H1 (cell line): ENCODE results near the gene TK2. TPM values are rescaled to one million over a fixed set of nuclear protein-coding genes. Genes with fewer than 3 reads are reported as not detected.

Source experiments
- CTCF ChIA-PET: fragments of 300-600 bp; sonication (Branson Sonifier 250); formaldehyde crosslinking; loops from one replicate; lab custom pipeline; 2021; ENCODE audit not compliant: partially characterized antibody; lab: Charles Lee
- POLR2A ChIA-PET: fragments of 300-600 bp; sonication (Branson Sonifier 250); formaldehyde crosslinking; loops from one replicate; lab custom pipeline; 2021; ENCODE audit warnings: inconsistent platforms; ENCODE audit not compliant: partially characterized antibody; lab: Charles Lee
- DNase-seq, 2 experiments: peaks; one replicate each; pipeline versions ENCODE4 v3.0.0 to v3.0.0-alpha.2; 2010 to 2022; ENCODE audit warnings: low spot score in 2 of 2, low read depth in 1 of 2, mixed read lengths in 1 of 2
- FAIRE-seq: peaks from 2 replicates; lab custom pipeline; 2011; peaks lifted over from hg19 to GRCh38; lab: Jason Lieb, UNC
- H2AFZ ChIP-seq: 2 replicates; pipeline ENCODE4 v1.8.1; 2012; ENCODE audit warnings: low read length, inconsistent platforms
- H2AK5ac ChIP-seq: 2 replicates; pipeline ENCODE4 v1.6.1; 2013; ENCODE audit warnings: low read depth, low read length
- H2BK120ac ChIP-seq: replicated peaks from 2 replicates; pipeline ENCODE3; 2013; ENCODE audit warnings: low read depth, low read length, inconsistent platforms
- H2BK12ac ChIP-seq: 2 replicates; pipeline ENCODE4 v1.6.1; 2013; ENCODE audit warnings: low read depth, low read length
- H2BK15ac ChIP-seq: 2 replicates; pipeline ENCODE4 v1.6.1; 2013; ENCODE audit warnings: low read length
- H2BK20ac ChIP-seq: 2 replicates; pipeline ENCODE4 v1.6.1; 2013; ENCODE audit warnings: low read length
- H2BK5ac ChIP-seq: 2 replicates; pipeline ENCODE4 v1.6.1; 2013; ENCODE audit warnings: low read depth, low read length
- H3K14ac ChIP-seq: 2 replicates; pipeline ENCODE4 v1.6.1; 2013; ENCODE audit warnings: inconsistent platforms; ENCODE audit not compliant: insufficient read length
- H3K18ac ChIP-seq: 2 replicates; pipeline ENCODE4 v1.6.1; 2013; ENCODE audit warnings: low read length; ENCODE audit errors: extremely low read depth
- H3K23ac ChIP-seq: 2 replicates; pipeline ENCODE4 v1.6.1; 2013; ENCODE audit warnings: inconsistent platforms; ENCODE audit not compliant: insufficient read length
- H3K23me2 ChIP-seq: 2 replicates; pipeline ENCODE4 v1.6.1; 2013; ENCODE audit warnings: low read depth, low read length
- H3K27ac ChIP-seq: 2 replicates; pipeline ENCODE4 v1.6.1; 2011; ENCODE audit warnings: low read depth, low read length, inconsistent platforms
- H3K27me3 ChIP-seq, 4 experiments: replicated peaks in 1 of 4; 1 replicate in 1 of 4; 2 replicates in 3 of 4; pipeline versions ENCODE4 v1.6.1 to v1.8.1; 2011 to 2013; ENCODE audit warnings: low read length in 3 of 4, mild to moderate bottlenecking in 3 of 4, inconsistent platforms in 2 of 4, mixed read lengths in 2 of 4, moderate library complexity in 1 of 4; ENCODE audit not compliant: control insufficient read depth in 3 of 4, insufficient read depth in 3 of 4; ENCODE audit errors: extremely low read depth in 1 of 4
- H3K36me3 ChIP-seq, 4 experiments: 2 replicates each; pipeline versions ENCODE4 v1.6.1 to v1.8.1; 2011 to 2013; ENCODE audit warnings: mild to moderate bottlenecking in 4 of 4, low read length in 3 of 4, moderate library complexity in 2 of 4, control low read depth in 1 of 4, inconsistent platforms in 1 of 4; ENCODE audit not compliant: insufficient read depth in 4 of 4, control insufficient read depth in 2 of 4
- H3K4ac ChIP-seq: replicated peaks from 2 replicates; pipeline ENCODE3; 2013; ENCODE audit warnings: low read length, low read depth, mixed read lengths, inconsistent platforms; ENCODE audit not compliant: insufficient read length
- H3K4me1 ChIP-seq, 4 experiments: replicated peaks in 1 of 4; 1 replicate in 1 of 4; 2 replicates in 3 of 4; pipeline versions ENCODE4 v1.6.1 to v1.8.1; 2011 to 2013; ENCODE audit warnings: low read length in 3 of 4, inconsistent platforms in 2 of 4, mixed read lengths in 1 of 4; ENCODE audit not compliant: insufficient read depth in 4 of 4, control insufficient read depth in 3 of 4
- H3K4me2 ChIP-seq, 2 experiments: 2 replicates each; pipeline versions ENCODE4 v1.6.1 to v1.8.1; 2011 to 2013; ENCODE audit warnings: low read depth in 2 of 2, low read length in 2 of 2, control low read depth in 1 of 2, inconsistent platforms in 1 of 2, mild to moderate bottlenecking in 1 of 2; ENCODE audit not compliant: insufficient read depth in 1 of 2
- H3K4me3 ChIP-seq, 4 experiments: fragments of 200-600, 300-600 bp in 1 of 4; sonication (generic), shearing (Covaris generic), sonication (Bioruptor Twin) in 1 of 4; 2 replicates each; pipeline versions ENCODE4 v1.5.1 to v1.8.1; 2011 to 2016; ENCODE audit warnings: low read length in 4 of 4, low read depth in 3 of 4, control low read depth in 2 of 4, inconsistent platforms in 2 of 4, mild to moderate bottlenecking in 2 of 4, mixed read lengths in 1 of 4, moderate library complexity in 1 of 4; ENCODE audit not compliant: insufficient read depth in 2 of 4; ENCODE audit errors: extremely low read depth in 1 of 4
- H3K56ac ChIP-seq: replicated peaks from 2 replicates; pipeline ENCODE3; 2013; ENCODE audit warnings: low read depth, mild to moderate bottlenecking, mixed read lengths, low read length, inconsistent platforms; ENCODE audit not compliant: insufficient read length
- H3K79me1 ChIP-seq: 2 replicates; pipeline ENCODE4 v1.6.1; 2013; ENCODE audit warnings: low read depth, low read length, control low read depth
- H3K79me2 ChIP-seq, 2 experiments: 2 replicates each; pipeline versions ENCODE4 v1.6.1 to v1.8.1; 2012 to 2013; ENCODE audit warnings: low read length in 2 of 2, mild to moderate bottlenecking in 2 of 2, inconsistent platforms in 1 of 2; ENCODE audit not compliant: insufficient read depth in 2 of 2, control insufficient read depth in 1 of 2
- H3K9ac ChIP-seq, 4 experiments: replicated peaks in 1 of 4; 1 replicate in 1 of 4; 2 replicates in 3 of 4; pipeline versions ENCODE4 v1.6.1 to v1.8.1; 2011 to 2013; ENCODE audit warnings: low read depth in 3 of 4, low read length in 3 of 4, control low read depth in 2 of 4, mild to moderate bottlenecking in 2 of 4, moderate library complexity in 2 of 4, inconsistent platforms in 1 of 4; ENCODE audit errors: extremely low read depth in 1 of 4
- H3K9me3 ChIP-seq, 2 experiments: 2 replicates each; pipeline versions ENCODE4 v1.6.1 to v1.8.1; 2012 to 2013; ENCODE audit warnings: mild to moderate bottlenecking in 2 of 2, moderate library complexity in 2 of 2, control low read depth in 1 of 2, inconsistent platforms in 1 of 2, low read depth in 1 of 2, low read length in 1 of 2, mixed read lengths in 1 of 2; ENCODE audit not compliant: insufficient read depth in 2 of 2
- H4K20me1 ChIP-seq, 2 experiments: replicated peaks in 1 of 2; 2 replicates each; pipeline versions ENCODE3 to v1.8.1; 2011 to 2013; ENCODE audit warnings: inconsistent platforms in 2 of 2, low read length in 2 of 2, mild to moderate bottlenecking in 1 of 2; ENCODE audit not compliant: insufficient read depth in 2 of 2, control insufficient read depth in 1 of 2
- H4K5ac ChIP-seq: 2 replicates; pipeline ENCODE4 v1.6.1; 2013; ENCODE audit warnings: low read length, low read depth, mixed read lengths, inconsistent platforms; ENCODE audit not compliant: insufficient read length
- H4K8ac ChIP-seq: 2 replicates; pipeline ENCODE4 v1.8.0; 2013; ENCODE audit warnings: mild to moderate bottlenecking, moderate library complexity, low read length, inconsistent platforms; ENCODE audit not compliant: insufficient read depth; ENCODE audit errors: extremely low read depth
- H4K91ac ChIP-seq: replicated peaks from 2 replicates; pipeline ENCODE3; 2013; ENCODE audit warnings: low read length, mixed read lengths, inconsistent platforms; ENCODE audit not compliant: insufficient read length
- WGBS, 2 experiments: shearing (Covaris generic) in 1 of 2; methylation state at CpG; one replicate each; pipeline versions ENCODE4 v1.1.6 to v1.1.7; 2013 to 2015; ENCODE audit warnings: low lambda C conversion rate in 2 of 2, mixed read lengths in 2 of 2, inconsistent platforms in 1 of 2, low coverage in 1 of 2, missing lambda C conversion rate in 1 of 2; ENCODE audit not compliant: insufficient replicate concordance in 2 of 2, insufficient coverage in 1 of 2, insufficient read length in 1 of 2; ENCODE audit errors: extremely low coverage in 1 of 2, missing lambda C conversion rate in 1 of 2; 5-methylcytosine and 5-hydroxymethylcytosine counted together
- polyA plus RNA-seq, 7 experiments: library from polyadenylated mRNA; depleted of rRNA in 3 of 7; stranded (reverse) in 5 of 7; unstranded in 2 of 7; fragments of >200 nt in 5 of 7; fragments of 200-250 nt in 2 of 7; gene quantifications; 1 replicate in 5 of 7; 2 replicates in 1 of 7; 4 replicates in 1 of 7; pipeline versions ENCODE4 v1.2.1 to v1.2.3, GENCODE V29; 2011 to 2013; ENCODE audit warnings: missing spikeins in 2 of 7, mixed read lengths in 2 of 7
- total RNA-seq: library from RNA; stranded (reverse); fragmentation: NEBNext Ultra II Directional; extraction: Animal tissue kit (Norgen Biotek cat#: 25700); gene quantifications from 2 replicates; pipeline ENCODE4 v1.2.1, GENCODE V29; 2021

Gene TK2
- total and polyA plus RNA-seq, 2 of the 8 experiments (the other 6 are each of a cell fraction or from before 2014, with no cell fraction given) = 2.7 to 3.6 TPM

DNA sequence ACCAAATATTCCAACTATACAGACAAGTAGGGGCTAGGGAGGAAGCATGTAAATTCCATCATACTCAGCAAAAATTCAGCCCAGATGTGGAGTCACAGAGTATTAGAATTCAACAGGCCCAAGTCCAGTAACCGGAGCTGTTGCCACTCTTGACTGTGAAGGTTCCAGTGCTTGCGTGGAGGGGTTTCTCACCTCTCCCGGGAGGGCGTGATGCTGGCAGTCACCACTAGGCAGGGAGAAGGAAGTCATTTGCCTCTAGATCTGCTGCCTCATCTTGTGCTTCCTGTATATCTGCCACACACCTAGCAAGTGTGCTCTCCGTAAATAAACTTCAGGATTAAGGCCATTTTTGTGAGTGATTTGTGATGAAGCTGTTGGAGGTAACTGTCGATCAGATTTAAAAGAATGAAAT, 1.4 kb upstream of the TK2 start:
- ChIA-PET POLR2A (interaction anchor here (0.9 to 2.8 kb wide), 7 partner anchors 11 to 152 kb away, joined by 3 to 9 read pairs (median 4); partner anchors contain the start of gene CMTM3), CTCF (interaction anchor here (0.6 to 4.2 kb wide), 15 partner anchors 10 to 188 kb away, joined by 3 to 22 read pairs (median 4); partner anchors contain the start of gene CMTM1)
- Histone ChIP-seq H3K4me1 (peaks cover 0 to 12% (median 9%) of the 10 kb centered on the region in 4 experiments; a peak in 5 of 7 replicates), H3K27ac (no peak overlapping the region), H3K23me2 (peaks cover 15% of the 10 kb centered on the region), H2BK120ac (no peak overlapping the region), H2AFZ (no peak overlapping the region), H3K27me3 (peaks cover 0 to 21% (median 12%) of the 10 kb centered on the region in 4 experiments; a peak in 6 of 7 replicates), H4K20me1 (no peaks in the 10 kb centered on the region), H3K4me2 (no peak overlapping the region; a peak in 1 of 4 replicates), H3K56ac (no peak overlapping the region), H3K9ac (no peak overlapping the region), H3K4me3 (no peak overlapping the region), H2BK15ac (no peak overlapping the region), H2BK12ac (no peak overlapping the region), H2BK5ac (no peak overlapping the region), H3K9me3 (peaks cover 0 to 4% of the 10 kb centered on the region in 2 experiments; a peak in 1 of 4 replicates), H3K79me1 (no peaks in the 10 kb centered on the region; the same call in 1 of the 2 replicates), H2BK20ac (no peak overlapping the region), H3K14ac (no peak overlapping the region), H4K8ac (no peak overlapping the region), H4K91ac (no peak overlapping the region), H3K23ac (no peak overlapping the region), H3K79me2 (no peaks in the 10 kb centered on the region), H3K4ac (no peak overlapping the region), H3K18ac (no peak overlapping the region), H3K36me3 (no peaks in the 10 kb centered on the region), H2AK5ac (no peak overlapping the region), H4K5ac (no peak overlapping the region)
- DNase-seq = no peak
- 92% methylated on average over 6 of the region's 6 CpGs; no CpG with 5 or more reads in 1 of the 2 experiments for WGBS, 2 experiments
- no peak for FAIRE-seq
